ENCODE data around the gene DOLK. TPM values are rescaled to one million over a fixed set of nuclear protein-coding genes. Genes with fewer than 3 reads are reported as not detected.
A peak's percentile ranks its signal among the peaks of the same experiment; 100 is the strongest.
"Not testable (repeated sequence)": the region's sequence is repeated elsewhere in the genome, so short reads cannot be mapped to it uniquely, and the experiment has no call there.

DOLK gene
- total and polyA plus RNA-seq, 2 experiments from 2014 or later = 30.2 to 45.0 TPM

DNA sequence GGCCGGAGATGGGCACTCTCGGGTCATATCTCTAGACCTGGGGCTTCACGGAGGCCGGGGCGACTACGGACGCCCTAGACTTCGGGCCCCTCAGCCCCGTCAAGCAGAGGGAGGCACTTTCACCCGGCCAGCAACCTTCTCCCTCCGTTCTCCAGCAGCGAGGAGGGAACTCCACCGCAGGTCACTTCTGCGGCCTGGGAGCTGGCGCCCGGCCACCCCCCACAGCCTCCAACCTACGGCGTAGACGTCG lies 201 bp downstream of the DOLK start:
- H3K9me3 ChIP-seq (ENCODE audit: low read depth) = no peaks in the 10 kb centered on the region
- H2AFZ ChIP-seq = peak overlapping the region; percentile 50
- peak overlapping the region; percentile 90 for H3K27ac ChIP-seq
- peaks cover 22% of the 10 kb centered on the region for H3K4me1 ChIP-seq (ENCODE audit: insufficient read depth)
- no peaks in the 10 kb centered on the region for H4K20me1 ChIP-seq (ENCODE audit: insufficient read depth, poor library complexity, severe bottlenecking)
- peaks cover 44% of the 10 kb centered on the region for H3K79me2 ChIP-seq
- WGBS (ENCODE audit: low lambda C conversion rate, missing lambda C conversion rate) = 2% methylated on average over 18 of the region's 20 CpGs
- H3K9me2 ChIP-seq (replicated peaks; ENCODE audit: insufficient read depth) = no peaks in the 10 kb centered on the region
- H3K36me3 ChIP-seq (replicated peaks; ENCODE audit: insufficient read depth, low read depth) = no peaks in the 10 kb centered on the region
- no peaks in the 10 kb centered on the region for H3K27me3 ChIP-seq
- peak overlapping the region; percentile 86 for H3K4me2 ChIP-seq
- TF ChIP-seq EZH2 (IDR thresholded peaks at IDR 0.05; ENCODE audit: borderline replicate concordance) (no peak), EZH2phosphoT487 (IDR thresholded peaks at IDR 0.05; ENCODE audit: low read depth, severe bottlenecking, unreplicated experiment) (no peak)
- TF ChIP-seq, protein P1, sequence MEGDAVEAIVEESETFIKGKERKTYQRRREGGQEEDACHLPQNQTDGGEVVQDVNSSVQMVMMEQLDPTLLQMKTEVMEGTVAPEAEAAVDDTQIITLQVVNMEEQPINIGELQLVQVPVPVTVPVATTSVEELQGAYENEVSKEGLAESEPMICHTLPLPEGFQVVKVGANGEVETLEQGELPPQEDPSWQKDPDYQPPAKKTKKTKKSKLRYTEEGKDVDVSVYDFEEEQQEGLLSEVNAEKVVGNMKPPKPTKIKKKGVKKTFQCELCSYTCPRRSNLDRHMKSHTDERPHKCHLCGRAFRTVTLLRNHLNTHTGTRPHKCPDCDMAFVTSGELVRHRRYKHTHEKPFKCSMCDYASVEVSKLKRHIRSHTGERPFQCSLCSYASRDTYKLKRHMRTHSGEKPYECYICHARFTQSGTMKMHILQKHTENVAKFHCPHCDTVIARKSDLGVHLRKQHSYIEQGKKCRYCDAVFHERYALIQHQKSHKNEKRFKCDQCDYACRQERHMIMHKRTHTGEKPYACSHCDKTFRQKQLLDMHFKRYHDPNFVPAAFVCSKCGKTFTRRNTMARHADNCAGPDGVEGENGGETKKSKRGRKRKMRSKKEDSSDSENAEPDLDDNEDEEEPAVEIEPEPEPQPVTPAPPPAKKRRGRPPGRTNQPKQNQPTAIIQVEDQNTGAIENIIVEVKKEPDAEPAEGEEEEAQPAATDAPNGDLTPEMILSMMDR (IDR thresholded peaks at IDR 0.05; ENCODE audit: poor library complexity) = no peak
- H3K4me3 ChIP-seq = peak overlapping the region; percentile 74
- DNase-seq (ENCODE audit: low spot score) = no peak

DNA sequence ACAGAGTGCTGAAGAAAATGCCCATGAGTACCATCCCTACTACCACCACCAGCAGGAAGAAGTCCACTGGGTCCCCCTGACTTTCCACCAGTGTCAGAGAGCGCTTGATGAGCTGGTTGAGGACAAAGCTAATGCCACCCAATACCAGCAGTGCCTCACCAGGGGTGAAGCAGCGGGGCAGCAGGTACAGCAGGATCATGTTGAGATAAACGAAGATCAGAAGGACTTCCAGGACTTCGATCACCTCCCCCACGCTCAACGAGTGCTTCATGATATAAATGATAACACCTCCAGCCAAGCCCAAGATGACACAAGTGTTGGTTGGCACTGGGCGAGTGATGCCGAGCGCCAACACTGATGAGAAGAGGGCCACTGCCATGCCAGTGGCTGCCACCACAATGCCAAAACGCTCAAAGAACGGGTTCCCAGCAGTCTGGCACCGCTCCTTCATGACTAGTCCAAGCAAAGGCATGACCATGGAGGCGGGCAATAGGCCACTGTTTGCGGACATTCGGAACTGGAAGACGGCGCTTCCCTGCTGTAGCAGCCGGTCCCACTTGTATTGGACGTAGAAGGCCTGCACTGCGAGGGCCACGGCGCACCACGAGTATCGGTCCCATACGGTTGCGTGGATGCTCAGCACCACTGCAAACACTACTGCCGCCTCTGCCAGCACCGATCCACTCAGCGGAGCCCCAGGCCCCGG lies 679 bp downstream of the DOLK start:
- no peaks in the 10 kb centered on the region for H3K9me2 ChIP-seq (replicated peaks; ENCODE audit: insufficient read depth)
- peaks cover 44% of the 10 kb centered on the region for H3K79me2 ChIP-seq
- H3K4me3 ChIP-seq = peak overlapping the region; percentile 74
- no peaks in the 10 kb centered on the region for H3K9me3 ChIP-seq (ENCODE audit: low read depth)
- no peak for TF ChIP-seq EZH2 (IDR thresholded peaks at IDR 0.05; ENCODE audit: borderline replicate concordance)
- TF ChIP-seq EZH2phosphoT487 (IDR thresholded peaks at IDR 0.05; ENCODE audit: low read depth, severe bottlenecking, unreplicated experiment) = no peak
- TF ChIP-seq, protein P1 (IDR thresholded peaks at IDR 0.05; ENCODE audit: poor library complexity) = no peak
- peak; percentile 46 for DNase-seq (ENCODE audit: low spot score)
- H3K36me3 ChIP-seq (replicated peaks; ENCODE audit: insufficient read depth, low read depth) = no peaks in the 10 kb centered on the region
- 39% methylated on average over 28 of the region's 30 CpGs for WGBS (ENCODE audit: low lambda C conversion rate, missing lambda C conversion rate)
- peaks cover 22% of the 10 kb centered on the region for H3K4me1 ChIP-seq (ENCODE audit: insufficient read depth)
- no peaks in the 10 kb centered on the region for H4K20me1 ChIP-seq (ENCODE audit: insufficient read depth, poor library complexity, severe bottlenecking)
- H3K27me3 ChIP-seq = no peaks in the 10 kb centered on the region
- H3K27ac ChIP-seq = peak overlapping the region; percentile 90
- peak overlapping the region; percentile 86 for H3K4me2 ChIP-seq
- H2AFZ ChIP-seq = peak overlapping the region; percentile 50

DNA sequence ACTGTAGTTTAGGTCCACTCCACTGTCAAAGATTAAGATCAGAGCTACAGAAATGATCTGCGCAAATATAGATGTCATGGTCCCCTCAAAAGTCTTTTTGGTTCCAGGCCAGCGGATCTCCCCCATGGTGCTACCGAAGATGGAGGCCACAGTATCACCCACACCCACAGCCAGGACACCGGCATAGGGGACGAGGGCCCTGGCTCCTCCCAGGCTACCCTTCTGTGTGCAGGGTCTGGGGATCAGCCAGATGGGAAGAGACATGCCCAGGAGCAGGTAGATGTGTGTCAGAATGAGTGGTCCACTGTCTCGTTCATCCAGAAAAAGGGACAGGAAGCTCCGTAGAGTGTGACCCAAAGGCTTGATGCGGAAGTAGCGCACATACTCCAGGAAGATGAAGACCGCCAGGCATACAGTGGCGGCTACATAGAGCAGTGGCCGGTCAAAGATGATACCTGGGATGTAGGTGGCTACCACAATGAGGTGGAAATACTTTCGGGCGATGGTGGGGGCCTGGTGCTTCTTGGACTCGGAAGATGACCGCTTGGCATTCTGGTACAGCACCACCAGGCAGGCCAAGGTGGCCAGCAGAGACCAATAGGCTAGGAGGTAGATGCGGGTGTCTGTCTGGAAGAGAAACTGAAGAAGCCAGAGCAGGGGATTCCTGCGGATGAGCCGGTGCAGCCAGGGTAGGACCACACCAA lies 1.5 kb downstream of the DOLK start:
- H3K79me2 ChIP-seq = peaks cover 44% of the 10 kb centered on the region
- H3K4me1 ChIP-seq (ENCODE audit: insufficient read depth) = peaks cover 22% of the 10 kb centered on the region
- no peak overlapping the region for H3K27ac ChIP-seq
- H3K36me3 ChIP-seq (replicated peaks; ENCODE audit: insufficient read depth, low read depth) = no peaks in the 10 kb centered on the region
- no peak for TF ChIP-seq EZH2phosphoT487 (IDR thresholded peaks at IDR 0.05; ENCODE audit: low read depth, severe bottlenecking, unreplicated experiment)
- TF ChIP-seq EZH2 (IDR thresholded peaks at IDR 0.05; ENCODE audit: borderline replicate concordance) = no peak
- TF ChIP-seq, protein P1 (IDR thresholded peaks at IDR 0.05; ENCODE audit: poor library complexity) = no peak
- peak overlapping the region; percentile 86 for H3K4me2 ChIP-seq
- no peaks in the 10 kb centered on the region for H3K9me2 ChIP-seq (replicated peaks; ENCODE audit: insufficient read depth)
- WGBS (ENCODE audit: low lambda C conversion rate, missing lambda C conversion rate) = over 99% methylated on average over 19 of the region's 19 CpGs
- no peak overlapping the region for H3K4me3 ChIP-seq
- DNase-seq (ENCODE audit: low spot score) = no peak
- H4K20me1 ChIP-seq (ENCODE audit: insufficient read depth, poor library complexity, severe bottlenecking) = no peaks in the 10 kb centered on the region
- H2AFZ ChIP-seq = no peak overlapping the region
- H3K27me3 ChIP-seq = no peaks in the 10 kb centered on the region
- H3K9me3 ChIP-seq (ENCODE audit: low read depth) = no peaks in the 10 kb centered on the region

DNA sequence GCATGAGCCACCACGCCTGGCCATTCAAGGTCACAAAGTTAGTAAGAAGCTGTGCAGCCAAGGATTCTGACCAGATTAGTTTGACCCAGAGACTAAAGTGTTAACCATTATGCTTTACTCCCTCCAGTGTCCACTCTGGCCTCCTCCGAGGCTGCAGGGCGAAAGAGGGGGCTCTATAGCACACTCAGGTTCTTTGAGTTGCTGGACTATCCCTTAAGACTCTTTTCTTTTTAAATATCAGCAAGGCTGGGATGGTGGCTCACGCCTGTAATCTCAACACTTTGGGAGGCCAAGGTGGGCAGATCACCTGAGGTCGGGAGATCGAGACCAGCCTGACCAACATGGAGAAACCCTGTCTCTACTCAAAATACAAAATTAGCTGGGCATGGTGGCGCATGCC lies 2.4 kb downstream of the DOLK start:
- 94% methylated on average over 7 of the region's 7 CpGs for WGBS (ENCODE audit: low lambda C conversion rate, missing lambda C conversion rate)
- H3K36me3 ChIP-seq (replicated peaks; ENCODE audit: insufficient read depth, low read depth) = not testable (repeated sequence)

More for the DNA sequence above, 2.4 kb downstream of the DOLK start:
- H3K9me2 ChIP-seq (replicated peaks; ENCODE audit: insufficient read depth); H4K20me1 ChIP-seq (ENCODE audit: insufficient read depth, poor library complexity, severe bottlenecking); H3K9me3 ChIP-seq (ENCODE audit: low read depth); H2AFZ ChIP-seq; H3K4me2 ChIP-seq; H3K27me3 ChIP-seq; H3K4me3 ChIP-seq; DNase-seq (ENCODE audit: low spot score); H3K27ac ChIP-seq: not testable (repeated sequence)
- peaks cover 22% of the 10 kb centered on the region for H3K4me1 ChIP-seq (ENCODE audit: insufficient read depth)
- peaks cover 36% of the 10 kb centered on the region for H3K79me2 ChIP-seq
